ENCODE results near the gene FADS3.

- TF ChIP-seq CTCF (IDR thresholded peaks at IDR 0.05), result no peak
- no peak for TF ChIP-seq POLR2A (IDR thresholded peaks at IDR 0.05)
Observed at GRCh38 chr11:61875698-61876097, 15.6 kb downstream of the FADS3 start.
